IMR-90 (cell line): ENCODE results near the gene THRAP3. TPM values are rescaled to one million over a fixed set of nuclear protein-coding genes. Genes with fewer than 3 reads are reported as not detected.

ENCODE experiments used
- ATAC-seq: fragments of 200-7000 bp; cut with Tn5 transposase; 2 replicates; pipeline ENCODE4 v1.9.1; 2020; ENCODE audit warnings: low read depth, mild to moderate bottlenecking, moderate library complexity
- BruUV-seq: library from RNA; stranded (reverse); fragments of 400-500 nt; replicated peaks from 2 replicates; lab custom pipeline; 2021; lab: Mats Ljungman, UMichigan
- CTCF ChIA-PET: fragments of 300-600 bp; formaldehyde crosslinking; extraction: SDS; loops from one replicate; lab custom pipeline; 2021; ENCODE audit warnings: antibody characterized with exemption; lab: Yijun Ruan, JAX
- POLR2A ChIA-PET: fragments of 300-600 bp; sonication (Branson Sonifier 250); formaldehyde crosslinking; loops from one replicate; lab custom pipeline; 2022; ENCODE audit warnings: antibody characterized with exemption; ENCODE audit not compliant: unreplicated experiment; lab: Charles Lee
- DNase-seq: peaks from one replicate; pipeline ENCODE4 v3.0.0; 2013
- H2AFZ ChIP-seq: replicated peaks from 2 replicates; pipeline ENCODE3; 2013; ENCODE audit warnings: low read length, mild to moderate bottlenecking; ENCODE audit not compliant: poor library complexity
- H2AK5ac ChIP-seq: 2 replicates; pipeline ENCODE4 v1.6.1; 2013; ENCODE audit warnings: low read depth, low read length, inconsistent platforms
- H2AK9ac ChIP-seq: replicated peaks from 2 replicates; pipeline ENCODE3; 2013; ENCODE audit warnings: mild to moderate bottlenecking, low read depth, low read length, moderate library complexity; ENCODE audit not compliant: poor library complexity
- H2BK120ac ChIP-seq: 2 replicates; pipeline ENCODE4 v1.6.1; 2013; ENCODE audit warnings: low read depth, low read length, inconsistent platforms
- H2BK15ac ChIP-seq: 3 replicates; pipeline ENCODE4 v1.6.1; 2013; ENCODE audit warnings: low read depth, low read length, inconsistent platforms
- H2BK20ac ChIP-seq: 2 replicates; pipeline ENCODE4 v1.6.1; 2013; ENCODE audit warnings: low read depth, mild to moderate bottlenecking, inconsistent platforms, low read length, moderate library complexity
- H2BK5ac ChIP-seq: 2 replicates; pipeline ENCODE4 v1.6.1; 2013; ENCODE audit warnings: mild to moderate bottlenecking, low read depth, low read length, inconsistent platforms; ENCODE audit not compliant: poor library complexity, severe bottlenecking
- H3K14ac ChIP-seq: replicated peaks from 2 replicates; pipeline ENCODE4 v1.6.1; 2013; ENCODE audit warnings: low read depth, low read length, inconsistent platforms
- H3K18ac ChIP-seq: 2 replicates; pipeline ENCODE4 v1.6.1; 2013; ENCODE audit warnings: low read depth, low read length, control low read depth
- H3K23ac ChIP-seq: 2 replicates; pipeline ENCODE4 v1.6.1; 2013; ENCODE audit warnings: low read depth, low read length, inconsistent platforms
- H3K27ac ChIP-seq: 2 replicates; pipeline ENCODE4 v1.5.1; 2013; ENCODE audit warnings: mild to moderate bottlenecking, control low read depth, low read length; ENCODE audit not compliant: insufficient read depth
- H3K27me3 ChIP-seq: 2 replicates; pipeline ENCODE4 v1.6.1; 2013; ENCODE audit warnings: low read length; ENCODE audit not compliant: control insufficient read depth, insufficient read depth
- H3K36me3 ChIP-seq: 2 replicates; pipeline ENCODE4 v1.6.1; 2013; ENCODE audit warnings: low read length, mixed read lengths; ENCODE audit not compliant: control insufficient read depth, insufficient read depth
- H3K4ac ChIP-seq: 2 replicates; pipeline ENCODE4 v1.6.1; 2013; ENCODE audit warnings: low read depth, low read length, inconsistent platforms
- H3K4me1 ChIP-seq: 2 replicates; pipeline ENCODE4 v1.6.1; 2013; ENCODE audit warnings: low read length, mixed read lengths; ENCODE audit not compliant: control insufficient read depth, insufficient read depth
- H3K4me2 ChIP-seq: 2 replicates; pipeline ENCODE4 v1.6.1; 2013; ENCODE audit warnings: low read depth, mild to moderate bottlenecking, control low read depth, low read length, moderate library complexity
- H3K4me3 ChIP-seq: 2 replicates; pipeline ENCODE4 v1.5.1; 2013; ENCODE audit warnings: low read depth, mild to moderate bottlenecking, control low read depth, low read length, moderate library complexity; ENCODE audit not compliant: insufficient read depth
- H3K56ac ChIP-seq: 2 replicates; pipeline ENCODE4 v1.6.1; 2013; ENCODE audit warnings: low read length, inconsistent platforms; ENCODE audit not compliant: insufficient read depth; ENCODE audit errors: extremely low read depth
- H3K79me1 ChIP-seq, 2 experiments: 2 replicates each; pipeline ENCODE4 v1.6.1; 2013; ENCODE audit warnings: low read length in 2 of 2, inconsistent platforms in 1 of 2, low read depth in 1 of 2
- H3K9ac ChIP-seq: 2 replicates; pipeline ENCODE4 v1.6.1; 2013; ENCODE audit warnings: low read depth, low read length, control low read depth
- H3K9me1 ChIP-seq: 2 replicates; pipeline ENCODE4 v1.6.1; 2013; ENCODE audit warnings: low read length, inconsistent platforms; ENCODE audit not compliant: insufficient read depth
- H3K9me3 ChIP-seq: 2 replicates; pipeline ENCODE4 v1.6.1; 2013; ENCODE audit warnings: low read length; ENCODE audit not compliant: control insufficient read depth, insufficient read depth
- H4K20me1 ChIP-seq: 2 replicates; pipeline ENCODE4 v1.6.1; 2013; ENCODE audit warnings: low read length, inconsistent platforms; ENCODE audit not compliant: insufficient read depth
- H4K5ac ChIP-seq: 2 replicates; pipeline ENCODE4 v1.6.1; 2013; ENCODE audit warnings: mild to moderate bottlenecking, low read depth, low read length, control low read depth
- H4K8ac ChIP-seq, 2 experiments: 2 replicates each; pipeline ENCODE4 v1.6.1; 2013; ENCODE audit warnings: low read depth in 2 of 2, low read length in 2 of 2, control low read depth in 1 of 2, inconsistent platforms in 1 of 2
- H4K91ac ChIP-seq: 2 replicates; pipeline ENCODE4 v1.6.1; 2013; ENCODE audit warnings: low read depth, low read length, inconsistent platforms; ENCODE audit not compliant: insufficient read depth
- BHLHE40 ChIP-seq: fragments of 150-350 bp; IDR thresholded peaks from 2 replicates; pipeline ENCODE4 v1.6.1; 2016; ENCODE audit warnings: mild to moderate bottlenecking, low read depth, low read length
- CEBPB ChIP-seq: IDR thresholded peaks from 2 replicates; pipeline ENCODE4 v1.6.1; 2012; ENCODE audit warnings: low read depth, low read length, improper control_type of control experiment
- CHD1 ChIP-seq: IDR thresholded peaks from 2 replicates; pipeline ENCODE4 v1.6.1; 2012; ENCODE audit warnings: low read depth, low read length, improper control_type of control experiment
- FOS ChIP-seq: fragments of 150-350 bp; IDR thresholded peaks from 2 replicates; pipeline ENCODE4 v1.6.1; 2016; ENCODE audit warnings: low read depth, low read length
- MAFK ChIP-seq: IDR thresholded peaks from 2 replicates; pipeline ENCODE4 v1.6.1; 2012; ENCODE audit warnings: low read depth, low read length, improper control_type of control experiment
- MAZ ChIP-seq: IDR thresholded peaks from 2 replicates; pipeline ENCODE4 v1.6.1; 2012; ENCODE audit warnings: low read depth, mild to moderate bottlenecking, low read length, improper control_type of control experiment, moderate library complexity, borderline replicate concordance
- MXI1 ChIP-seq: IDR thresholded peaks from 2 replicates; pipeline ENCODE4 v1.6.1; 2012; ENCODE audit warnings: low read depth, mild to moderate bottlenecking, low read length, moderate library complexity, borderline replicate concordance
- NFE2L2 ChIP-seq: fragments of 150-350 bp; IDR thresholded peaks from 2 replicates; pipeline ENCODE4 v1.6.1; 2016; ENCODE audit warnings: low read depth, mild to moderate bottlenecking, low read length
- POLR2A ChIP-seq: IDR thresholded peaks from 2 replicates; pipeline ENCODE4 v1.6.1; 2012; ENCODE audit warnings: mild to moderate bottlenecking, low read depth, low read length
- RAD21 ChIP-seq: IDR thresholded peaks from 2 replicates; pipeline ENCODE4 v1.6.1; 2012; ENCODE audit warnings: low read length, improper control_type of control experiment
- SMC3 ChIP-seq: fragments of 150-350 bp; IDR thresholded peaks from 2 replicates; pipeline ENCODE4 v1.6.1; 2016; ENCODE audit warnings: low read depth, mild to moderate bottlenecking, antibody characterized with exemption, low read length, moderate library complexity
- WGBS, 2 experiments: methylation state at CpG; one replicate each; pipeline versions ENCODE4 v1.1.5 to v1.1.7; 2013; ENCODE audit warnings: missing lambda C conversion rate in 2 of 2; ENCODE audit not compliant: insufficient read length in 1 of 2; ENCODE audit errors: extremely low coverage in 2 of 2; 5-methylcytosine and 5-hydroxymethylcytosine counted together
- dilution Hi-C: fragments of 300-500 bp; cut with HindIII; formaldehyde crosslinking; loops from one replicate; pipeline ENCODE4 v1.14.3; 2018; ENCODE audit warnings: low sequenced_read_pairs; ENCODE audit not compliant: unreplicated experiment
- in situ Hi-C: fragments of 300-500 bp; cut with MboI; formaldehyde crosslinking; loops from 3 replicates; pipeline ENCODE4 v1.14.3; 2019; ENCODE audit warnings: low sequenced_read_pairs, inconsistent platforms, mixed read lengths
- intact Hi-C: fragments of 100-400 bp; cut with micrococcal nuclease; formaldehyde crosslinking; loops from 2 replicates; pipeline ENCODE4 v1.10.0; 2022
- polyA plus RNA-seq, 3 experiments: library from polyadenylated mRNA; depleted of rRNA; stranded (reverse); fragments of >200 nt; gene quantifications; 2 replicates each; pipeline ENCODE4 v1.2.3, GENCODE V29; 2012; ENCODE audit warnings: low replicate concordance in 1 of 3
- total RNA-seq: library from RNA; depleted of rRNA; stranded (reverse); fragments of >200 nt; gene quantifications from 2 replicates; pipeline ENCODE4 v1.2.3, GENCODE V29; 2012
- TF ChIP-seq, protein P1 (sequence below): fragments of 150-350 bp; IDR thresholded peaks from 2 replicates; pipeline ENCODE4 v1.6.1; 2017; ENCODE audit warnings: mild to moderate bottlenecking, antibody characterized with exemption, low read length, low read depth
- TF ChIP-seq, protein P2 (sequence below): conservative IDR thresholded peaks from 2 replicates; pipeline ENCODE4 v1.5.1; 2012; ENCODE audit warnings: mild to moderate bottlenecking, low read depth, low read length, improper control_type of control experiment
- TF ChIP-seq, protein P3 (sequence below): fragments of 150-350 bp; IDR thresholded peaks from 2 replicates; pipeline ENCODE4 v1.6.1; 2016; ENCODE audit warnings: low read depth, mild to moderate bottlenecking, low read length, moderate library complexity, borderline replicate concordance

The THRAP3 gene
- total and polyA plus RNA-seq, 2 of the 4 experiments (the other 2 are of a cell fraction), result 60.6 to 66.5 TPM

DNA sequence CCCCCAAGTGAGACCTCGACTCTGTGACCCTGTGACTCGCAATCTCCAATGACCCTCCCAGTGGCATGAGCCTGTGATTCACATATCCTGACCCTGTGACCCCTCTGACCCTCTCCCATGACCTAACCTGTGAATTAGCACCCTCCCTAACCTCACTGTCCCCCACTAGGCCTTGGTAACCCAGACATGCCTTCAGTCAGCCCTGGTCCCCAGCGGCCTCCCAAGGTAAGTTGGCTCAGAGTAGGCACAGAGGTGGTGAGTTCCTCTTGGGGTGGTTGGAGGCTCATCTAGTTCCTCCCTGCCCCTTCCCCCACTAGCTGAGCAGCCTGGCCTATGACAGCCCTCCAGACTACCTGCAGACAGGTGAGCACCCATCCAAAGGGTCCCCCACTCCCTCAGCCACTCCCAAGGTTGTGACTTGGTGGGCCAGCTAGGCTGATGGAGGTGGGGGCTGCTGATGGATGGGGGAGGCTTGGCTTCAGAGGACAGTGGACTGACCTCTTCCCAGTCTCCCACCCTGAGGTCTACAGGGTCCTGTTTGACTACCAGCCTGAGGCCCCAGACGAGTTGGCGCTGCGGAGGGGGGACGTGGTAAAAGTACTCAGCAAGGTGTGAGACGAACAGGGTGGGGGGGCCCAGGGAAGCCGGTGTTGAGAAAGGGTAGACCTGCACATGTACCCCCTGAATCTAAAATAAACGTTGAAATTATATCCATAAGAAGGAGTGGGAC is 83.5 kb downstream of the THRAP3 start:
- dilution Hi-C loops, result no loop called here
- Histone ChIP-seq H2BK5ac (peak overlapping the region; percentile 67), H2AFZ (peak overlapping the region; percentile 97)
- TF ChIP-seq CEBPB (no peak), FOS (no peak), MAFK (no peak), MAZ (no peak), SMC3 (no peak), POLR2A (no peak), RAD21 (no peak), MXI1 (no peak), BHLHE40 (no peak), CHD1 (no peak), NFE2L2 (no peak)
- TF ChIP-seq, protein P1, sequence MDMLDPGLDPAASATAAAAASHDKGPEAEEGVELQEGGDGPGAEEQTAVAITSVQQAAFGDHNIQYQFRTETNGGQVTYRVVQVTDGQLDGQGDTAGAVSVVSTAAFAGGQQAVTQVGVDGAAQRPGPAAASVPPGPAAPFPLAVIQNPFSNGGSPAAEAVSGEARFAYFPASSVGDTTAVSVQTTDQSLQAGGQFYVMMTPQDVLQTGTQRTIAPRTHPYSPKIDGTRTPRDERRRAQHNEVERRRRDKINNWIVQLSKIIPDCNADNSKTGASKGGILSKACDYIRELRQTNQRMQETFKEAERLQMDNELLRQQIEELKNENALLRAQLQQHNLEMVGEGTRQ, result no peak
- TF ChIP-seq, protein P2, sequence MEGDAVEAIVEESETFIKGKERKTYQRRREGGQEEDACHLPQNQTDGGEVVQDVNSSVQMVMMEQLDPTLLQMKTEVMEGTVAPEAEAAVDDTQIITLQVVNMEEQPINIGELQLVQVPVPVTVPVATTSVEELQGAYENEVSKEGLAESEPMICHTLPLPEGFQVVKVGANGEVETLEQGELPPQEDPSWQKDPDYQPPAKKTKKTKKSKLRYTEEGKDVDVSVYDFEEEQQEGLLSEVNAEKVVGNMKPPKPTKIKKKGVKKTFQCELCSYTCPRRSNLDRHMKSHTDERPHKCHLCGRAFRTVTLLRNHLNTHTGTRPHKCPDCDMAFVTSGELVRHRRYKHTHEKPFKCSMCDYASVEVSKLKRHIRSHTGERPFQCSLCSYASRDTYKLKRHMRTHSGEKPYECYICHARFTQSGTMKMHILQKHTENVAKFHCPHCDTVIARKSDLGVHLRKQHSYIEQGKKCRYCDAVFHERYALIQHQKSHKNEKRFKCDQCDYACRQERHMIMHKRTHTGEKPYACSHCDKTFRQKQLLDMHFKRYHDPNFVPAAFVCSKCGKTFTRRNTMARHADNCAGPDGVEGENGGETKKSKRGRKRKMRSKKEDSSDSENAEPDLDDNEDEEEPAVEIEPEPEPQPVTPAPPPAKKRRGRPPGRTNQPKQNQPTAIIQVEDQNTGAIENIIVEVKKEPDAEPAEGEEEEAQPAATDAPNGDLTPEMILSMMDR, result no peak
- TF ChIP-seq, protein P3, sequence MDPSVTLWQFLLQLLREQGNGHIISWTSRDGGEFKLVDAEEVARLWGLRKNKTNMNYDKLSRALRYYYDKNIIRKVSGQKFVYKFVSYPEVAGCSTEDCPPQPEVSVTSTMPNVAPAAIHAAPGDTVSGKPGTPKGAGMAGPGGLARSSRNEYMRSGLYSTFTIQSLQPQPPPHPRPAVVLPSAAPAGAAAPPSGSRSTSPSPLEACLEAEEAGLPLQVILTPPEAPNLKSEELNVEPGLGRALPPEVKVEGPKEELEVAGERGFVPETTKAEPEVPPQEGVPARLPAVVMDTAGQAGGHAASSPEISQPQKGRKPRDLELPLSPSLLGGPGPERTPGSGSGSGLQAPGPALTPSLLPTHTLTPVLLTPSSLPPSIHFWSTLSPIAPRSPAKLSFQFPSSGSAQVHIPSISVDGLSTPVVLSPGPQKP, result no peak

More for the DNA sequence above, 83.5 kb downstream of the THRAP3 start:
- 0 out of 2 replicates have a peak, but pooled peaks cover 3% of the 10 kb centered on the region for H4K20me1 ChIP-seq
- peak overlapping the region; percentile 88 for H2AK5ac ChIP-seq
- H2AK9ac ChIP-seq, result peak overlapping the region; percentile 99
- in situ Hi-C loops (no loop called here), intact Hi-C loops (loop anchor here (2.0 kb wide), 1 partner anchor 113 kb away; no protein-coding TSS in a partner anchor)
- H2BK15ac ChIP-seq, result 0 out of 3 replicates have a peak overlapping the region, but pooled peaks have one; percentile 7
- peaks cover 8% of the 10 kb centered on the region for H3K9me1 ChIP-seq
- POLR2A ChIA-PET, result no interaction called here
- H3K27me3 ChIP-seq, result no peaks in the 10 kb centered on the region
- no TSS peak for BruUV-seq
- no peak overlapping the region for H3K56ac ChIP-seq
- H3K18ac ChIP-seq, result no peak overlapping the region
- peak overlapping the region; percentile 80 for H3K4me2 ChIP-seq
- H4K91ac ChIP-seq, result peak overlapping the region; percentile 53; the same call in 1 of the 2 replicates
- H3K4me3 ChIP-seq, result peak overlapping the region; percentile 61
- H3K23ac ChIP-seq, result peak overlapping the region; percentile 91
- H3K27ac ChIP-seq, result peak overlapping the region; percentile 47; the same call in 1 of the 2 replicates
- peak overlapping the region; percentile 7 to 87; a peak in 3 of 4 replicates for H4K8ac ChIP-seq
- peaks cover 13 to 43% of the 10 kb centered on the region in 2 experiments; a peak in 3 of 4 replicates for H3K79me1 ChIP-seq
- peak overlapping the region; percentile 95 for H3K14ac ChIP-seq
- H4K5ac ChIP-seq, result 0 out of 2 replicates have a peak overlapping the region, but pooled peaks have one; percentile 19
- WGBS, 2 experiments, result 74% methylated on average over 5 of the region's 10 CpGs; no CpG with 5 or more reads in 1 of the 2 experiments
- H3K36me3 ChIP-seq, result peaks cover 21% of the 10 kb centered on the region
- CTCF ChIA-PET, result no interaction called here
- H3K9ac ChIP-seq, result peak overlapping the region; percentile 76
- no peak overlapping the region for H2BK120ac ChIP-seq
- H2BK20ac ChIP-seq, result no peak overlapping the region
- peak overlapping the region; percentile 88 for H3K4ac ChIP-seq
- peaks cover 8% of the 10 kb centered on the region for H3K4me1 ChIP-seq
- DNase-seq (no peak), ATAC-seq (no peak)
- no peaks in the 10 kb centered on the region for H3K9me3 ChIP-seq
